ENCODE results near the gene C10orf90. TPM values are rescaled to one million over a fixed set of nuclear protein-coding genes. Genes with fewer than 3 reads are reported as not detected.

C10orf90 gene
- total and polyA plus RNA-seq, 4 donors: 0.05 to 0.25 TPM; not detected in 2

DNA sequence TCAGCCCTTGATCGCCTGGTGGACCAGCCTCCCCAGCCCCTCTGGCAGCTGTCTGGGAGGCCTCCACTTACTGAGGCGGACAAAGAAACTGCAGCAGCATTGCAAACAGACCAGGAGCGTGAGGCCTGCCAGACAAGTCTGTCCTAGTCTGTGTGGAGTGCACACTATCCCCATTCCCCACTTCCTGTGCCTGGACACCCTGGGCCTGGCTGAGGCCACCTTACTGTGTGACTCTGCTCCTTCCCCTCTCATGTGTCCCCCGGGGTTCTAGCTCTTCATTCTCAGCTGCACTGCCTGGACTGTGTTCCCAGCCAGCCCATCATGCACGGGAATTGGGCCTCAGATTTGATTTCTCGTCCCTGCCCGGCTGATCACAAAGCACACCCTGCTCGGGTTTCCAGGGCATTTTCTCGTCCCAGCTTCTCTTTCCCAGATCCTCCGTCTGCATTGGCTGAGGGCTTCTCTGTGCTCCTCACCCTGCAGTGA lies 16.7 kb upstream of the C10orf90 start:
- peaks cover 0 to 2% (median 0%) of the 10 kb centered on the region in 4 donors for H3K27me3 ChIP-seq (ENCODE audit: control insufficient read depth in 4 of 4, insufficient read depth in 4 of 4, low read length in 3 of 4)
- H3K27ac ChIP-seq (ENCODE audit: low read depth in 1 of 2, low read length in 2 of 2): no peak overlapping the region
- peaks cover 0 to 2% (median 0%) of the 10 kb centered on the region in 4 donors for H3K9me3 ChIP-seq (ENCODE audit: control insufficient read depth in 4 of 4, low read length in 3 of 4)
- WGBS: 54% methylated on average over 10 of the region's 10 CpGs
- H3K4me3 ChIP-seq (ENCODE audit: low read depth in 1 of 3, low read length in 3 of 3): no peak overlapping the region
- TF ChIP-seq RXRA (IDR thresholded peaks at IDR 0.05) (no peak), GABPA (IDR thresholded peaks at IDR 0.05 in 1 of 2, conservative IDR thresholded peaks at IDR 0.05 in 1 of 2) (no peak), SP1 (IDR thresholded peaks at IDR 0.05) (no peak), ATF3 (IDR thresholded peaks at IDR 0.05) (no peak), FOXA1 (IDR thresholded peaks at IDR 0.05) (no peak), RAD21 (IDR thresholded peaks at IDR 0.05) (no peak), HNF4A (conservative IDR thresholded peaks at IDR 0.05) (no peak), JUND (IDR thresholded peaks at IDR 0.05) (no peak), NR2F2 (IDR thresholded peaks at IDR 0.05) (no peak), EGR1 (IDR thresholded peaks at IDR 0.05; ENCODE audit: low read depth in 2 of 2) (no peak), REST (IDR thresholded peaks at IDR 0.05) (no peak), ZBTB33 (IDR thresholded peaks at IDR 0.05) (no peak), YY1 (IDR thresholded peaks at IDR 0.05) (no peak), TAF1 (conservative IDR thresholded peaks at IDR 0.05) (no peak)
- TF ChIP-seq, protein P1, sequence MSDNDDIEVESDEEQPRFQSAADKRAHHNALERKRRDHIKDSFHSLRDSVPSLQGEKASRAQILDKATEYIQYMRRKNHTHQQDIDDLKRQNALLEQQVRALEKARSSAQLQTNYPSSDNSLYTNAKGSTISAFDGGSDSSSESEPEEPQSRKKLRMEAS (IDR thresholded peaks at IDR 0.05): no peak
- TF ChIP-seq, protein P2, sequence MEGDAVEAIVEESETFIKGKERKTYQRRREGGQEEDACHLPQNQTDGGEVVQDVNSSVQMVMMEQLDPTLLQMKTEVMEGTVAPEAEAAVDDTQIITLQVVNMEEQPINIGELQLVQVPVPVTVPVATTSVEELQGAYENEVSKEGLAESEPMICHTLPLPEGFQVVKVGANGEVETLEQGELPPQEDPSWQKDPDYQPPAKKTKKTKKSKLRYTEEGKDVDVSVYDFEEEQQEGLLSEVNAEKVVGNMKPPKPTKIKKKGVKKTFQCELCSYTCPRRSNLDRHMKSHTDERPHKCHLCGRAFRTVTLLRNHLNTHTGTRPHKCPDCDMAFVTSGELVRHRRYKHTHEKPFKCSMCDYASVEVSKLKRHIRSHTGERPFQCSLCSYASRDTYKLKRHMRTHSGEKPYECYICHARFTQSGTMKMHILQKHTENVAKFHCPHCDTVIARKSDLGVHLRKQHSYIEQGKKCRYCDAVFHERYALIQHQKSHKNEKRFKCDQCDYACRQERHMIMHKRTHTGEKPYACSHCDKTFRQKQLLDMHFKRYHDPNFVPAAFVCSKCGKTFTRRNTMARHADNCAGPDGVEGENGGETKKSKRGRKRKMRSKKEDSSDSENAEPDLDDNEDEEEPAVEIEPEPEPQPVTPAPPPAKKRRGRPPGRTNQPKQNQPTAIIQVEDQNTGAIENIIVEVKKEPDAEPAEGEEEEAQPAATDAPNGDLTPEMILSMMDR (IDR thresholded peaks at IDR 0.05; ENCODE audit: low read depth, low read length, missing input control): no peak
- peak; percentile 25 for DNase-seq (ENCODE audit: low spot score)
- no peaks in the 10 kb centered on the region for H3K36me3 ChIP-seq (ENCODE audit: control insufficient read depth in 4 of 4, insufficient read depth in 3 of 4, low read depth in 1 of 4, low read length in 3 of 4)
- H3K4me1 ChIP-seq (ENCODE audit: control insufficient read depth in 4 of 4, insufficient read depth in 4 of 4, low read length in 3 of 4): no peaks in the 10 kb centered on the region
- H3K9ac ChIP-seq (ENCODE audit: low read depth in 1 of 2, low read length in 2 of 2): no peak overlapping the region

Measured in liver (tissue), 9 donors.